OCI-LY3 (cell line): ENCODE data around the gene STX10.

Experiments
- EZH2phosphoT487 ChIP-seq: fragments of 200-600 bp; shearing (Covaris generic); IDR thresholded peaks from 2 replicates; pipeline ENCODE4 v1.6.1; 2018; ENCODE audit warnings: antibody characterized with exemption, mixed run types, low read depth
- TF ChIP-seq, protein P1 (sequence below): fragments of 200-600, 300-600 bp; sonication (generic); IDR thresholded peaks from 2 replicates; pipeline ENCODE4 v1.5.1; 2014; ENCODE audit warnings: antibody characterized with exemption, low read length, low read depth

DNA sequence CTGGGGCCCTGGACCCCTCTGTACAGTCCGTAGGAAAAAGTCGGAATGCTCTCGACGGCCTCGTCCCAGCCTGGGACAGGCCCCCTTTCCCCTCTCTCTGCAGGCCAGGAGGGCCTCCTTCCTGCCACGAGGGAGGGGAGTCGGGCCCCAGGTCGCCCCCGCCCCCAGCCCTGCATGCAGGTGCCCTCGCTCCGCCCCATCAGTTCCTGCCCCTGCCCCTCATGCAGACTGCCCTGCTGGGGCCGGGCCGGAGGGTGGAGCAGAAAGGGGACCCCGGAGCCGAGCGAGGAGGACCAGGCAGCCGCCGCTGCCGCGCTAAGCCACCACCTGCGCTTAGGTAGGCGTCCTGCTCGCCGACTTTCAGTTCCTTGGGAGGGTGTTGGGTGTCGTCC lies 54.8 kb downstream of the STX10 start:
- TF ChIP-seq, protein P1, sequence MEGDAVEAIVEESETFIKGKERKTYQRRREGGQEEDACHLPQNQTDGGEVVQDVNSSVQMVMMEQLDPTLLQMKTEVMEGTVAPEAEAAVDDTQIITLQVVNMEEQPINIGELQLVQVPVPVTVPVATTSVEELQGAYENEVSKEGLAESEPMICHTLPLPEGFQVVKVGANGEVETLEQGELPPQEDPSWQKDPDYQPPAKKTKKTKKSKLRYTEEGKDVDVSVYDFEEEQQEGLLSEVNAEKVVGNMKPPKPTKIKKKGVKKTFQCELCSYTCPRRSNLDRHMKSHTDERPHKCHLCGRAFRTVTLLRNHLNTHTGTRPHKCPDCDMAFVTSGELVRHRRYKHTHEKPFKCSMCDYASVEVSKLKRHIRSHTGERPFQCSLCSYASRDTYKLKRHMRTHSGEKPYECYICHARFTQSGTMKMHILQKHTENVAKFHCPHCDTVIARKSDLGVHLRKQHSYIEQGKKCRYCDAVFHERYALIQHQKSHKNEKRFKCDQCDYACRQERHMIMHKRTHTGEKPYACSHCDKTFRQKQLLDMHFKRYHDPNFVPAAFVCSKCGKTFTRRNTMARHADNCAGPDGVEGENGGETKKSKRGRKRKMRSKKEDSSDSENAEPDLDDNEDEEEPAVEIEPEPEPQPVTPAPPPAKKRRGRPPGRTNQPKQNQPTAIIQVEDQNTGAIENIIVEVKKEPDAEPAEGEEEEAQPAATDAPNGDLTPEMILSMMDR = no peak
- TF ChIP-seq EZH2phosphoT487 = no peak
